NCI-H2227 treated with DMSO at 0.1 percent for 48 hours (cell line): ENCODE results near the gene CEACAM16.
A peak's percentile ranks its signal among the peaks of the same experiment; 100 is the strongest.

ENCODE experiments used
- DNase-seq: peaks from one replicate; lab custom pipeline; 2025; lab: John Stamatoyannopoulos, UW

CEACAM16 gene

GRCh38 chr19:44746616-44746945, 47.6 kb downstream of the CEACAM16 start:
- DNase-seq, result no peak

GRCh38 chr19:44746946-44747738, 48.2 kb downstream of the CEACAM16 start:
- no peak for DNase-seq

GRCh38 chr19:44747739-44748425, 48.9 kb downstream of the CEACAM16 start:
- DNase-seq, result no peak

- no peak for DNase-seq
Measured at GRCh38 chr19:44748426-44749254, 49.7 kb downstream of the CEACAM16 start, which contains the start of gene BCL3. BCL3 (plus strand) TSS chr19:44748708; CDS start chr19:44748791, 83 bp downstream.

GRCh38 chr19:44749292-44749691, 50.3 kb downstream of the CEACAM16 start:
- DNase-seq, result no peak

- DNase-seq, result no peak
Measured at GRCh38 chr19:44749994-44750393, 51.0 kb downstream of the CEACAM16 start.

- DNase-seq, result no peak
Measured at GRCh38 chr19:44752123-44752815, 53.3 kb downstream of the CEACAM16 start.

GRCh38 chr19:44752816-44753625, 54.1 kb downstream of the CEACAM16 start:
- no peak for DNase-seq

- no peak for DNase-seq
Measured at GRCh38 chr19:44753626-44753931, 54.6 kb downstream of the CEACAM16 start.

GRCh38 chr19:44753932-44754749, 55.2 kb downstream of the CEACAM16 start:
- no peak for DNase-seq

- DNase-seq, result no peak
Measured at GRCh38 chr19:44754750-44755080, 55.8 kb downstream of the CEACAM16 start.

- DNase-seq, result no peak
Measured at GRCh38 chr19:44755219-44755618, 56.3 kb downstream of the CEACAM16 start.

- no peak for DNase-seq
Measured at GRCh38 chr19:44756089-44756562, 57.2 kb downstream of the CEACAM16 start.

GRCh38 chr19:44757057-44757734, 58.2 kb downstream of the CEACAM16 start:
- DNase-seq, result peak; percentile 29

- DNase-seq, result peak; percentile 30
Measured at GRCh38 chr19:44757735-44758505, 59.0 kb downstream of the CEACAM16 start.

GRCh38 chr19:44758596-44758995, 59.6 kb downstream of the CEACAM16 start:
- no peak for DNase-seq

- no peak for DNase-seq
Measured at GRCh38 chr19:44759083-44759804, 60.3 kb downstream of the CEACAM16 start.
